ENCODE results near the gene LILRB4.

Gene LILRB4

GRCh38 chr19:54650108-54650655 lies 12.6 kb upstream of the LILRB4 start:
- no peak overlapping the region for H3K9ac ChIP-seq (ENCODE audit: low read length)
- no peaks in the 10 kb centered on the region for H3K36me3 ChIP-seq (ENCODE audit: control insufficient read depth, insufficient read depth, low read length, severe bottlenecking)
- DNase-seq (ENCODE audit: low read depth): no peak
- H3K27me3 ChIP-seq (replicated peaks; ENCODE audit: control insufficient read depth, insufficient read depth, low read length): peaks cover 5% of the 10 kb centered on the region
- no peaks in the 10 kb centered on the region for H3K9me3 ChIP-seq (ENCODE audit: control insufficient read depth, low read length)
- H3K4me3 ChIP-seq (ENCODE audit: low read length): no peak overlapping the region
- H3K4me1 ChIP-seq (ENCODE audit: control insufficient read depth, insufficient read depth, low read length): no peaks in the 10 kb centered on the region

- peak; percentile 38 for DNase-seq (ENCODE audit: low read depth)
- Histone ChIP-seq H3K9me3 (ENCODE audit: control insufficient read depth, low read length) (no peaks in the 10 kb centered on the region), H3K4me3 (ENCODE audit: low read length) (no peak overlapping the region), H3K4me1 (ENCODE audit: control insufficient read depth, insufficient read depth, low read length) (no peaks in the 10 kb centered on the region), H3K36me3 (ENCODE audit: control insufficient read depth, insufficient read depth, low read length, severe bottlenecking) (no peaks in the 10 kb centered on the region), H3K9ac (ENCODE audit: low read length) (no peak overlapping the region), H3K27me3 (replicated peaks; ENCODE audit: control insufficient read depth, insufficient read depth, low read length) (peaks cover 6% of the 10 kb centered on the region)
Measured at GRCh38 chr19:54653181-54653809, 9.5 kb upstream of the LILRB4 start.

- H3K9me3 ChIP-seq (ENCODE audit: control insufficient read depth, low read length): no peaks in the 10 kb centered on the region
- H3K4me3 ChIP-seq (ENCODE audit: low read length): no peak overlapping the region
- no peak overlapping the region for H3K9ac ChIP-seq (ENCODE audit: low read length)
- DNase-seq (ENCODE audit: low read depth): no peak
- H3K36me3 ChIP-seq (ENCODE audit: control insufficient read depth, insufficient read depth, low read length, severe bottlenecking): no peaks in the 10 kb centered on the region
- peaks cover 2% of the 10 kb centered on the region for H3K27me3 ChIP-seq (replicated peaks; ENCODE audit: control insufficient read depth, insufficient read depth, low read length)
- H3K4me1 ChIP-seq (ENCODE audit: control insufficient read depth, insufficient read depth, low read length): no peaks in the 10 kb centered on the region
Measured at GRCh38 chr19:54654447-54655321, 8.1 kb upstream of the LILRB4 start.

- H3K4me3 ChIP-seq (ENCODE audit: low read length): no peak overlapping the region
- no peaks in the 10 kb centered on the region for H3K9me3 ChIP-seq (ENCODE audit: control insufficient read depth, low read length)
- no peaks in the 10 kb centered on the region for H3K4me1 ChIP-seq (ENCODE audit: control insufficient read depth, insufficient read depth, low read length)
- no peak overlapping the region for H3K9ac ChIP-seq (ENCODE audit: low read length)
- H3K27me3 ChIP-seq (replicated peaks; ENCODE audit: control insufficient read depth, insufficient read depth, low read length): peaks cover 2% of the 10 kb centered on the region
- no peak for DNase-seq (ENCODE audit: low read depth)
- no peaks in the 10 kb centered on the region for H3K36me3 ChIP-seq (ENCODE audit: control insufficient read depth, insufficient read depth, low read length, severe bottlenecking)
Measured at GRCh38 chr19:54659300-54659699, 3.5 kb upstream of the LILRB4 start.

- H3K4me3 ChIP-seq (ENCODE audit: low read length): no peak overlapping the region
- H3K36me3 ChIP-seq (ENCODE audit: control insufficient read depth, insufficient read depth, low read length, severe bottlenecking): no peaks in the 10 kb centered on the region
- H3K9me3 ChIP-seq (ENCODE audit: control insufficient read depth, low read length): no peaks in the 10 kb centered on the region
- H3K27me3 ChIP-seq (replicated peaks; ENCODE audit: control insufficient read depth, insufficient read depth, low read length): peaks cover 2% of the 10 kb centered on the region
- H3K4me1 ChIP-seq (ENCODE audit: control insufficient read depth, insufficient read depth, low read length): no peaks in the 10 kb centered on the region
- H3K9ac ChIP-seq (ENCODE audit: low read length): no peak overlapping the region
- DNase-seq (ENCODE audit: low read depth): no peak
Measured at GRCh38 chr19:54660306-54660705, 2.5 kb upstream of the LILRB4 start.

- no peak for DNase-seq (ENCODE audit: low read depth)
- no peaks in the 10 kb centered on the region for H3K9me3 ChIP-seq (ENCODE audit: control insufficient read depth, low read length)
Measured at GRCh38 chr19:54660964-54661363, 1.8 kb upstream of the LILRB4 start.

GRCh38 chr19:54661846-54662481 lies 821 bp upstream of the LILRB4 start:
- Histone ChIP-seq H3K36me3 (ENCODE audit: control insufficient read depth, insufficient read depth, low read length, severe bottlenecking) (no peaks in the 10 kb centered on the region), H3K4me3 (ENCODE audit: low read length) (no peak overlapping the region), H3K9ac (ENCODE audit: low read length) (no peak overlapping the region), H3K9me3 (ENCODE audit: control insufficient read depth, low read length) (no peaks in the 10 kb centered on the region), H3K4me1 (ENCODE audit: control insufficient read depth, insufficient read depth, low read length) (no peaks in the 10 kb centered on the region), H3K27me3 (replicated peaks; ENCODE audit: control insufficient read depth, insufficient read depth, low read length) (no peaks in the 10 kb centered on the region)
- no peak for DNase-seq (ENCODE audit: low read depth)

More at GRCh38 chr19:54660964-54661363, 1.8 kb upstream of the LILRB4 start:
- Histone ChIP-seq H3K4me1 (ENCODE audit: control insufficient read depth, insufficient read depth, low read length) (no peaks in the 10 kb centered on the region), H3K4me3 (ENCODE audit: low read length) (no peak overlapping the region), H3K9ac (ENCODE audit: low read length) (no peak overlapping the region), H3K27me3 (replicated peaks; ENCODE audit: control insufficient read depth, insufficient read depth, low read length) (peaks cover 2% of the 10 kb centered on the region), H3K36me3 (ENCODE audit: control insufficient read depth, insufficient read depth, low read length, severe bottlenecking) (no peaks in the 10 kb centered on the region)

GRCh38 chr19:54665530-54665929 lies 2.7 kb downstream of the LILRB4 start:
- Histone ChIP-seq H3K9ac (ENCODE audit: low read length) (no peak overlapping the region), H3K9me3 (ENCODE audit: control insufficient read depth, low read length) (no peaks in the 10 kb centered on the region), H3K36me3 (ENCODE audit: control insufficient read depth, insufficient read depth, low read length, severe bottlenecking) (no peaks in the 10 kb centered on the region), H3K4me1 (ENCODE audit: control insufficient read depth, insufficient read depth, low read length) (no peaks in the 10 kb centered on the region), H3K27me3 (replicated peaks; ENCODE audit: control insufficient read depth, insufficient read depth, low read length) (peaks cover 4% of the 10 kb centered on the region), H3K4me3 (ENCODE audit: low read length) (no peak overlapping the region)
- no peak for DNase-seq (ENCODE audit: low read depth)

GRCh38 chr19:54667217-54667616 lies 4.4 kb downstream of the LILRB4 start:
- Histone ChIP-seq H3K36me3 (ENCODE audit: control insufficient read depth, insufficient read depth, low read length, severe bottlenecking) (no peaks in the 10 kb centered on the region), H3K27me3 (replicated peaks; ENCODE audit: control insufficient read depth, insufficient read depth, low read length) (peaks cover 12% of the 10 kb centered on the region), H3K9me3 (ENCODE audit: control insufficient read depth, low read length) (no peaks in the 10 kb centered on the region), H3K9ac (ENCODE audit: low read length) (no peak overlapping the region), H3K4me1 (ENCODE audit: control insufficient read depth, insufficient read depth, low read length) (no peaks in the 10 kb centered on the region), H3K4me3 (ENCODE audit: low read length) (no peak overlapping the region)
- DNase-seq (ENCODE audit: low read depth): no peak

GRCh38 chr19:54668353-54668752 lies 5.6 kb downstream of the LILRB4 start:
- H3K4me1 ChIP-seq (ENCODE audit: control insufficient read depth, insufficient read depth, low read length): no peaks in the 10 kb centered on the region

More at GRCh38 chr19:54668353-54668752, 5.6 kb downstream of the LILRB4 start:
- Histone ChIP-seq H3K27me3 (replicated peaks; ENCODE audit: control insufficient read depth, insufficient read depth, low read length) (peaks cover 13% of the 10 kb centered on the region), H3K9ac (ENCODE audit: low read length) (no peak overlapping the region), H3K36me3 (ENCODE audit: control insufficient read depth, insufficient read depth, low read length, severe bottlenecking) (no peaks in the 10 kb centered on the region), H3K4me3 (ENCODE audit: low read length) (no peak overlapping the region), H3K9me3 (ENCODE audit: control insufficient read depth, low read length) (no peaks in the 10 kb centered on the region)
- no peak for DNase-seq (ENCODE audit: low read depth)

All from adipocyte (in vitro differentiated cells).